T-helper 2 cell (primary cell): ENCODE measurements around the gene ACACB.

Experiments
- DNase-seq, 5 experiments: peaks; one replicate each; pipeline versions ENCODE4 v3.0.0 to v3.0.0-alpha.2; 2012 to 2022

The ACACB gene

DNA sequence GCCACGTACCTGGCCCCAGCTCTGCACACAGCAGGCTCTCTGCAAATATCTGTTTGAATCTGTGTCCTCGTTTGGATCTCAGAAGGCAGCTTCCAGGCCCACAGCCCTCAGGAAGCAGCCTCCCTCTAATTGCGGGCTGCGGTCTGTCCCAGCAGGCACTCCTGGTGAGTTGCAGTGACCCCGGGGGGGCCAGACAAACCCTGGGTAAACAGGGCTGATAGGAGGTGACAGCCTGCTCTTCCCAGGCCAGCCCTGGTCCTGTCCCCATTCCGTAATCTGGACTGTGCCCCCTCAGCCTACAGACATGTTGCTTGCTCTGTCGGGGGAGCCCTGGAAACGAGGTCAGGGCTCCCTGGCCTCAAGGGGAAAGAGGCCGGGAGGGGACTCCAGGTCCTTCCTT, 190.7 kb downstream of the ACACB start:
- no peak for DNase-seq

DNA sequence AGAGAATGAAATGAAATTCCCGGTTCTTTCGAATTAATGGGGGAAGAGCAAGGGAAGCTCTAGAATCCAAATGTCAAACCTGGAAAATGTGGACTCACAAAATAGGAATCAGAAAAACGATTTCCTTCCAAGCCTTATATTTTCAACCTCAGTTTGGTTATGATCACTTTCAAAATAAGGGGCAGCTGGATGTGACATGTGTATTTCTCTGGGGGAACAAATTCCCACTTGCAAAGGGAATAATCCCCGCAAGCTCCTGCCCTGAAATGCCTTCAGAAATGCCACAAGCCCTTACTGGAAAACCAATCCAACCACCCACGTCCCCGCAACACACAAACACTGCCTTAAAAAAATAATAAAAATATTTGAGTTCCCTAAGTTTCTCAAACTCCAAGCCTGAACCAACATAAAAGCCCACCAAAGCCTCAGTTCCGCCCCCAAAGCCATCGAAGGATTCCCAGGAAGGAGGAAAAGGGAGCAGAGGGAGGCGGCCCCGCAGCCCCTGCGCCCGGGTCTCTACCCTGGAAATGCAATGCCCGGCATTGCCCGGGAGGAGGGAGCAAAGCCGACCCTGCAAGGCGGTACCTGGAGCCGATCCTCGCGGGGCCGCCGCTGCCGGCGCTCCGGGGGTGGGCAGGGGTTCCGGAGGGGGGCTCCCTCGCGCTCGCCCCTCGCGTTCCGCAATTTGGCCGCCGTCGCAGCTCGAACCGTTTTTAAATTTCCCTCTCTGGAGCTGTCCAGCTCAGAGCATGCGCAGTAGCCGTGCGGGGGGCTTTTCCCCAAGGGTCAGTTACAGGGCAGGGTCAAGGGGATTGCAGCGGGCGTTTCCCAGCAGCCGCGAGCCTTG, 192.4 kb downstream of the ACACB start, which contains the start of gene FOXN4:
Gene FOXN4 (minus strand): TSS at position 751 of the 847 bp plus-strand sequence. CDS start 963 bp downstream, outside the sequence.
- no peak for DNase-seq

DNA sequence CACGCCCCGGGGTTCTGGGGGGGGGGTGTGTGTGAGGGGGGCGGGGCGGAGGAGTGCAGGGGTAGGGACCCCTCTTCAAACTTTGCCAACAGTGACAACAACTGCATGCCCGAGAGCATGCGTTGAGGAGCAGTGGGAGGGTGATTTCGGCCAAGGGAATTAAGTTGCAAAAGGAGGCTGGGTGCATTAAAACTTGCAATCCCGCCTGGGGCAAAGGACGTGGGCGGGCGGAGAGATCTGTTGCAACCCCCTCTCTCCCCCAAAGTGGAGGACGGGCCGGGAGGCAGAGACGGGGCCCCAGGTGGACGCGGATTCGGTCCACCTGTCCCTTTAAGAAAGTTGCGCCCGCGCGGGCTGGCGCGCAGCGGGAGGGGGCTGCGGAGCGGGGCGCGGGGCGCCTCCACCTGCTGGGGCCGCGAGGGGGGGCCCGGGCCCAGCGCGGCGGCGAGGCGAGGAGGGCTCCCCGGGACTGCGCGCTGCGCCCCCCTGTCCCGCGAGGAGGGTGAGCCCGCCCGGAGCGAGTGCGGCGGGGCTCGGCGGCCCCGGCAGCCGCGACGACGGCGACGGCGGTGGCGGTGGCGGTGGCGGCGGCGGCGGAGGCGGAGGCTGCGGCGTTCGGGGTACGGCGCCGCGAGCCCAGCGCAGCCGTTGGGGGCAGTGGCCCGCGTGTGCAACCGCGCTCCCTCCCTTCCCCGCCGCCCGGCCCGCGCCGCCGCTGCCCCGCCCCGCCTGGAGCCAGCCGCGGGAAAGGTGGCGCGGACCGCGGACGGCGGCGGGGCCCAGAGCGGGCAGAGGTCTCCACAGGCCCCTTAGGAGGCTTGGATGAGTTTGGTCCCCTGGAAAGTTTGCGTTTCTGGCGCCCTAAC, 193.2 kb downstream of the ACACB start:
- peak in 1 of 5 experiments; percentile 24 for DNase-seq

DNA sequence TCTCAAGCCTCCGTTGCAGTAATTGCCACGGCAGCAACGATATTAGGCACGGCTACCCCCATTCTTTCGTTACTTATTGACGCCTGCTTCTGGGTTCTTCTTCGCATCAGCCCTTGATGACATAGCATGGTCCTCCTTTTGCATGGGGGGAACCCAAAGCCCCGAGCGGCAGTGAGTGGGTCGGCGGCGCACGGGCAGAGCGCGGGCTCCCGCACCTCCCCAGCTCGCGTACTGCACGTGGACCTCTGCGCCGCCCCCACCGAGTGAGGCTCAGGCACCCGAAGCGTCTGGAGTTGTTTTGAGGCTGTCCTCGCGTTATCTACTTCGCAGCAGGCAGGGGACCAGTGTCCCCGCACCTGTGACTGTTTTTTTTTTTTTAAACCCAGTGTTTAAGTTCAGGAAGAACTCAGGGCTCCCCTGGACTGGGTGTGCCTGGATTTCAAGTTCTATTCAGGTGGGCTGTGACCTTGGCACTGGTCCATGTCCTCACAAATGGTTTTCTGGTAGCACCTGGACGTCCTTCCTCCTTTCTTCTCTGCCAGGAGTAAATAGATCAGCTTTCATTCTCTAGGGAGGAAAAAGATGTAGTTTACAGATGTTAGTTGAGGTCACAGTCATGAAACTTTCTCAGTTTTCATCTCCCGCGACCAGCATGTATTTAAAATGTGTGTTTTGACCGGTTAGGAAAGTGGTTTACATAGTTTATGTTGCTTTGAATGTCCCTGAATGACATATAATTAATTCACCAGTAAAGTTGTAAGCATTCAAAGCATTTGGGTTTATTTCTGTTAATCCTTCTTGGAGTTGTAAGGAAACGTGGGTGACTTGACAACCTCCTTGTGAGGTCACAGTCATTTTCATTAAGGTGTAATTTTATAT, 194.1 kb downstream of the ACACB start:
- DNase-seq = peak in 1 of 5 experiments; percentile 26
